ENCODE data around the gene ATP23. TPM values are rescaled to one million over a fixed set of nuclear protein-coding genes. Genes with fewer than 3 reads are reported as not detected.

ATP23 gene
- total and polyA plus RNA-seq, 4 experiments from 2014 or later = 6.1 to 22.9 (median 11.7) TPM

DNA sequence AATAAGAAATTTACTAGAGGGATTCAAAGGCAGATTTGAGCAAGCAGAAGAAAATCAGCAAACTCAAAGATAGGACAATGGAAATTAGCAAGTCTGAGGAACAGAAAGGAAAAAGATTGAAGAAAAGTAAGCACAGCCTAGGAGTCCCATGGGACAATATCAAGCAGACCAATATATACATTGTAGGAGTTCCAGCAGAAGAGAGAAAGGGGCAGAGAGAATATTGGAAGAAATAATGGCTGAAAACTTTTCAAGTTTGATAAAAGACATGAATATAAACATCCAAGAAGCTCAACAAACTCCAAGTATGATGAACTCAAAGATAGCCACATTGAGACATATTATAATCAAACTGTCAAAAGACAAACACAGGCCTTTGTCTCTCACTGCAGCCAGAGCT lies 25.2 kb downstream of the ATP23 start:
- intact Hi-C loops (cut with micrococcal nuclease) = no loop called here
- H3K4me3 Mint-ChIP-seq = no peak overlapping the region
- no peaks in the 10 kb centered on the region for H3K27me3 ChIP-seq (ENCODE audit: insufficient read depth, low read length)
- no peaks in the 10 kb centered on the region for H3K36me3 ChIP-seq (ENCODE audit: insufficient read depth, low read length)
- H3K36me3 Mint-ChIP-seq = no peaks in the 10 kb centered on the region
- H3K4me1 Mint-ChIP-seq = peaks cover 0 to 4% (median 0%) of the 10 kb centered on the region in 4 donors
- ChIA-PET POLR2A (ENCODE audit: partially characterized antibody) (no interaction called here), CTCF (ENCODE audit: partially characterized antibody) (no interaction called here)
- peaks cover 5 to 62% (median 39%) of the 10 kb centered on the region in 8 donors for H3K9me3 Mint-ChIP-seq
- no peaks in the 10 kb centered on the region for H3K4me1 ChIP-seq (ENCODE audit: insufficient read depth, low read length)
- no peak overlapping the region for H3K27ac Mint-ChIP-seq
- DNase-seq = no peak
- H3K27me3 Mint-ChIP-seq = peaks cover 0 to 3% of the 10 kb centered on the region in 2 donors
- H3K9me3 ChIP-seq (ENCODE audit: control insufficient read depth in 1 of 2, low read length in 2 of 2) = no peaks in the 10 kb centered on the region
- no peak overlapping the region for H3K27ac ChIP-seq (ENCODE audit: low read depth, low read length)
- H3K4me3 ChIP-seq (ENCODE audit: low read length in 2 of 2) = no peak overlapping the region

DNA sequence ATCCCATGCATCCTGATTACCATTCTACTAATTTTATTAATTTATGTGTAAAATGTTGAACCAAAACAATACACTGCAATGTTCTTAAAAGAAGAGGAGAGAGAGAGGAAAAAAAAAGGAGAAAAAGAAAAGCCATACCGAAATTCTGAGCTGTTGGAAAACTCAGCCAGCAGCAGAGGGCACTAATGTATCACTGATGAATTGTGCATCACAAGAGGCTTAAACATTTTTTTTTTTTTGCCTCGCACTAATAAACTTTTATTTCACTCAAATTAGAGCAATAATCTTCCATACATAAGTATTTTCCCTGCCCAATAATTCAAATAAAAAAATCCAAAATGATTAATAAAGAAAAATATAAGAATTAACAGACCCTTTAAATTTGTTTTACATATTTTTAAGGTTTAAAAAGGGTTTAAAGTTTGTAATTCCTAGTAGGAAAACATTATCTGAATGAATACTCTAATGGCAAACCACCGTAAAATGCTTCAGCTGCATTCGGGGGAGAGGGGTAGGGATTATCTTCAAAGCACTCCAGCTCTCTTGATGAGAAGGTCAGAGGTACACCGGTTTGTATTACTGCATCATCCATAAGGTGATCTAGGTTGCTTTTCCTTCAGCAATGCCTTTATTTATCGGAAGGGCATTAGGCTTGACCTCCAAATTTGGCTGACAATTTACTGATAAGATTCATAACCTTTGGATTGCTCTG lies 41.9 kb downstream of the ATP23 start:
- Mint-ChIP-seq H3K36me3 (no peaks in the 10 kb centered on the region), H3K9me3 (peaks cover 0 to 13% (median 9%) of the 10 kb centered on the region in 8 donors), H3K27ac (no peak overlapping the region), H3K4me3 (no peak overlapping the region), H3K4me1 (no peaks in the 10 kb centered on the region), H3K27me3 (peaks cover 9 to 14% of the 10 kb centered on the region in 2 donors)
- POLR2A ChIA-PET (ENCODE audit: partially characterized antibody) = no interaction called here
- Histone ChIP-seq H3K4me1 (ENCODE audit: insufficient read depth, low read length) (no peaks in the 10 kb centered on the region), H3K36me3 (ENCODE audit: insufficient read depth, low read length) (no peaks in the 10 kb centered on the region), H3K27me3 (ENCODE audit: insufficient read depth, low read length) (no peaks in the 10 kb centered on the region), H3K4me3 (ENCODE audit: low read length in 2 of 2) (no peak overlapping the region), H3K9me3 (ENCODE audit: control insufficient read depth in 1 of 2, low read length in 2 of 2) (no peaks in the 10 kb centered on the region), H3K27ac (ENCODE audit: low read depth, low read length) (no peak overlapping the region)
- intact Hi-C loops (cut with micrococcal nuclease) = loop anchor here (5.0 kb wide), 1 partner anchor 364 kb away; no protein-coding TSS in a partner anchor
- DNase-seq = peak in 3 of 5 donors; percentile 1 to 11 (median 4)
- CTCF ChIA-PET (ENCODE audit: partially characterized antibody) = no interaction called here

DNA sequence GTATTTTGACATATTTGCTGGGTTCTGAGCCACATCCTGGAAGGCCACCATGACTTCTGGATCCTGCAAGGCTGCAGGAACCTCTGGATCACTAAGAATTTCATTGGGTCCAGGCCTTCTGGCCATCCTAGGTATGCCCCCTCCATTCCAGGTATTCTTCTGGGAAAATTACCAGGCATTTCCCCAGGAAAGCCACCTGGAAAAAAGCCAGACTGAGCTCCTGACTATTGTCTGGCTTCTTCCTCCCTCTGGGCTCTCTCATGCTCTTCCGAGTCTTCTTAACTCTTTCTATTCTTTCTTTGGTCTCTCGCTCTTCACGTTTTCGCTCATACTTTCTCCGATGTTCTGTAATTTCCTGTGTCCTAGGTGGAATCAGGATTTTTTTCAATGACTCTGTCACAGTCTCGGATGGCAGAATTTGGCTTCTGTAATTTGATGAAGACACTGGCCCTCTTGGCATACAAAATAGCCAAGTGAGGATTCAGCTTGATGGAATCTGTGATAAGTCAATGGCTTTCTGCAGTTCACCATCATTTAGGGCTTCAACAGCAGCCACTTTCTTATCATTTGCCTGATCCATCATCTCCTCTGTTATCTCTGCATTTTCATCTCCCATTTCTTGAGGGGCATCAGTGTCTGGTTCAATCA lies 42.6 kb downstream of the ATP23 start:
- peaks cover 0 to 11% (median 9%) of the 10 kb centered on the region in 8 donors for H3K9me3 Mint-ChIP-seq
- Histone ChIP-seq H3K27me3 (ENCODE audit: insufficient read depth, low read length) (no peaks in the 10 kb centered on the region), H3K4me1 (ENCODE audit: insufficient read depth, low read length) (no peaks in the 10 kb centered on the region), H3K36me3 (ENCODE audit: insufficient read depth, low read length) (no peaks in the 10 kb centered on the region), H3K9me3 (ENCODE audit: control insufficient read depth in 1 of 2, low read length in 2 of 2) (no peaks in the 10 kb centered on the region), H3K27ac (ENCODE audit: low read depth, low read length) (no peak overlapping the region), H3K4me3 (ENCODE audit: low read length in 2 of 2) (no peak overlapping the region)
- H3K4me1 Mint-ChIP-seq = no peaks in the 10 kb centered on the region
- intact Hi-C loops (cut with micrococcal nuclease) = loop anchor here (5.0 kb wide), 1 partner anchor 363 kb away; no protein-coding TSS in a partner anchor
- H3K36me3 Mint-ChIP-seq = no peaks in the 10 kb centered on the region
- no peak for DNase-seq
- H3K27ac Mint-ChIP-seq = no peak overlapping the region
- ChIA-PET CTCF (ENCODE audit: partially characterized antibody) (no interaction called here), POLR2A (ENCODE audit: partially characterized antibody) (no interaction called here)
- no peak overlapping the region for H3K4me3 Mint-ChIP-seq
- H3K27me3 Mint-ChIP-seq = peaks cover 6 to 12% of the 10 kb centered on the region in 2 donors

- H3K36me3 ChIP-seq (ENCODE audit: insufficient read depth, low read length) = no peaks in the 10 kb centered on the region
- H3K9me3 ChIP-seq (ENCODE audit: control insufficient read depth in 1 of 2, low read length in 2 of 2) = no peaks in the 10 kb centered on the region
- H3K4me3 ChIP-seq (ENCODE audit: low read length in 2 of 2) = no peak overlapping the region
- CTCF ChIA-PET (ENCODE audit: partially characterized antibody) = no interaction called here
- Mint-ChIP-seq H3K4me1 (no peaks in the 10 kb centered on the region), H3K9me3 (peaks cover 0 to 8% (median 4%) of the 10 kb centered on the region in 8 donors), H3K27me3 (peaks cover 6 to 10% of the 10 kb centered on the region in 2 donors), H3K4me3 (no peak overlapping the region), H3K27ac (no peak overlapping the region), H3K36me3 (no peaks in the 10 kb centered on the region)
- no peaks in the 10 kb centered on the region for H3K4me1 ChIP-seq (ENCODE audit: insufficient read depth, low read length)
- intact Hi-C loops (cut with micrococcal nuclease) = loop anchor here (5.0 kb wide), 1 partner anchor 363 kb away; no protein-coding TSS in a partner anchor
- no peak for DNase-seq
- POLR2A ChIA-PET (ENCODE audit: partially characterized antibody) = no interaction called here
- no peak overlapping the region for H3K27ac ChIP-seq (ENCODE audit: low read depth, low read length)
- H3K27me3 ChIP-seq (ENCODE audit: insufficient read depth, low read length) = no peaks in the 10 kb centered on the region
Measured at GRCh38 chr12:57984629-57985151, 43.3 kb downstream of the ATP23 start.

DNA sequence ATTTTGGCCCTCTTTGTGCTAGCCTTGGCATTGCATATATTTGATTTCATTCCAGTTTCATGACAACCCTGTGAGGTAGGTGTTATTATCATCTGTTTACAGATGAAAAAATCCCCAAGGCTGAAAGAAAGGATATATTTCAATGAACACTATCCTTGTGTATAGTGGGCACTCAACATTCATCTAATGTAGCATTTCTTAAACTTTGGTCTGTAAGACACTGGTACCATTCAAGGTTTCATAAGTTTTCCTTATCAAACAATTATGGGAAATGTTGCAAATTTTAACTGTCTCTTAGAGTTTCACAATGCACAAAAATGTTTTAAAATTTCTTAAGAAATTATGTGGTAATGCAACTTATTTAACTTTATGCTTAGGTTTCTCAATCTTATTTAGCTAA lies 44.3 kb downstream of the ATP23 start:
- Mint-ChIP-seq H3K36me3 (no peaks in the 10 kb centered on the region), H3K27ac (no peak overlapping the region), H3K9me3 (peaks cover 0 to 2% (median 0%) of the 10 kb centered on the region in 8 donors), H3K27me3 (peaks cover 0 to 8% of the 10 kb centered on the region in 2 donors), H3K4me3 (no peak overlapping the region), H3K4me1 (no peaks in the 10 kb centered on the region)
- no peak overlapping the region for H3K27ac ChIP-seq (ENCODE audit: low read depth, low read length)
- ChIA-PET CTCF (ENCODE audit: partially characterized antibody) (no interaction called here), POLR2A (ENCODE audit: partially characterized antibody) (no interaction called here)
- no peak overlapping the region for H3K4me3 ChIP-seq (ENCODE audit: low read length in 2 of 2)
- no peaks in the 10 kb centered on the region for H3K27me3 ChIP-seq (ENCODE audit: insufficient read depth, low read length)
- intact Hi-C loops (cut with micrococcal nuclease) = no loop called here
- no peaks in the 10 kb centered on the region for H3K36me3 ChIP-seq (ENCODE audit: insufficient read depth, low read length)
- no peaks in the 10 kb centered on the region for H3K4me1 ChIP-seq (ENCODE audit: insufficient read depth, low read length)
- no peaks in the 10 kb centered on the region for H3K9me3 ChIP-seq (ENCODE audit: control insufficient read depth in 1 of 2, low read length in 2 of 2)
- no peak for DNase-seq

DNA sequence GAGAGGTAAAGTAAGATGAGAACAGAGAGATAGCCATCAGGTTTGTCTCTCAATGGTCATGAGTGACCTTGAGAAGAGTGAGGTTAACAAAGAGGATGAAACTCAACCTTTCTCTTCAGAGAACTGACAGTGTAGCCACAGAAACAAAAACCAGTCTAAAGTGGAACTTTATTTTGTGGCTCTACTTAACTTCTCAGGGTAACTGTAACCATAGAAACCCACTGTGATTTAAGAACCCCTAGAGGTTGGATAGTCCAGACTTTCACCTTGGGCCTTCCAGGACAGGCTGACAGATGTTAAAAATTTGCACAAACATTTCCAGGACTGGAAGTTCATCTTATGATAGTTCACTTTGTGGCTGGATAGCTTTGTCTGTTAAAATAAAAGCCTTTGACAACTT lies 48.5 kb downstream of the ATP23 start:
- Mint-ChIP-seq H3K27ac (no peak overlapping the region), H3K36me3 (no peaks in the 10 kb centered on the region), H3K4me3 (no peak overlapping the region), H3K9me3 (peaks cover 0 to 1% (median 0%) of the 10 kb centered on the region in 8 donors), H3K4me1 (no peaks in the 10 kb centered on the region), H3K27me3 (peaks cover 2 to 14% of the 10 kb centered on the region in 2 donors)
- no peaks in the 10 kb centered on the region for H3K4me1 ChIP-seq (ENCODE audit: insufficient read depth, low read length)
- ChIA-PET POLR2A (ENCODE audit: partially characterized antibody) (no interaction called here), CTCF (ENCODE audit: partially characterized antibody) (no interaction called here)
- no peaks in the 10 kb centered on the region for H3K36me3 ChIP-seq (ENCODE audit: insufficient read depth, low read length)
- H3K4me3 ChIP-seq (ENCODE audit: low read length in 2 of 2) = no peak overlapping the region
- H3K27me3 ChIP-seq (ENCODE audit: insufficient read depth, low read length) = no peaks in the 10 kb centered on the region
- intact Hi-C loops (cut with micrococcal nuclease) = no loop called here
- no peak overlapping the region for H3K27ac ChIP-seq (ENCODE audit: low read depth, low read length)
- no peaks in the 10 kb centered on the region for H3K9me3 ChIP-seq (ENCODE audit: control insufficient read depth in 1 of 2, low read length in 2 of 2)
- DNase-seq = no peak

GRCh38 chr12:57990241-57990883 lies 49.0 kb downstream of the ATP23 start:
- Mint-ChIP-seq H3K9me3 (peaks cover 0 to 4% (median under 1%) of the 10 kb centered on the region in 8 donors), H3K36me3 (no peaks in the 10 kb centered on the region), H3K4me3 (no peak overlapping the region), H3K27me3 (peaks cover 2 to 14% of the 10 kb centered on the region in 2 donors), H3K4me1 (no peaks in the 10 kb centered on the region), H3K27ac (no peak overlapping the region)
- Histone ChIP-seq H3K27ac (ENCODE audit: low read depth, low read length) (no peak overlapping the region), H3K4me3 (ENCODE audit: low read length in 2 of 2) (no peak overlapping the region), H3K9me3 (ENCODE audit: control insufficient read depth in 1 of 2, low read length in 2 of 2) (no peaks in the 10 kb centered on the region), H3K36me3 (ENCODE audit: insufficient read depth, low read length) (no peaks in the 10 kb centered on the region), H3K27me3 (ENCODE audit: insufficient read depth, low read length) (no peaks in the 10 kb centered on the region), H3K4me1 (ENCODE audit: insufficient read depth, low read length) (no peaks in the 10 kb centered on the region)
- intact Hi-C loops (cut with micrococcal nuclease) = no loop called here
- DNase-seq = no peak
- POLR2A ChIA-PET (ENCODE audit: partially characterized antibody) = no interaction called here
- CTCF ChIA-PET (ENCODE audit: partially characterized antibody) = no interaction called here
